Central memory CD8-positive, alpha-beta T cell (primary cell): ENCODE results near the gene DOHH.

ENCODE experiments used
- ATAC-seq: fragments of 150-1000 bp; cut with Tn5 transposase; replicated peaks from 2 replicates; pipeline ENCODE4 v1.10.0; 2022; ENCODE audit warnings: mild to moderate bottlenecking, moderate FRiP score, moderate number of reproducible peaks; ENCODE audit not compliant: poor library complexity, severe bottlenecking; ENCODE audit errors: extremely low read depth
- DNase-seq, 2 donors: peaks; one replicate each; pipeline ENCODE4 v3.0.0; 2021; ENCODE audit warnings: low spot score in 2 of 2
- H3K27ac Mint-ChIP-seq: one replicate; pipeline ENCODE4 v1.8.0; 2022; ENCODE audit warnings: low read depth, mild to moderate bottlenecking, moderate library complexity, mixed read lengths
- H3K27me3 Mint-ChIP-seq: one replicate; pipeline ENCODE4 v1.8.0; 2022; ENCODE audit warnings: mixed read lengths
- H3K36me3 Mint-ChIP-seq: one replicate; pipeline ENCODE4 v1.8.0; 2022; ENCODE audit warnings: mild to moderate bottlenecking, moderate library complexity, mixed read lengths; ENCODE audit not compliant: insufficient read depth
- H3K4me1 Mint-ChIP-seq: one replicate; pipeline ENCODE4 v1.8.0; 2022; ENCODE audit warnings: mixed read lengths
- H3K4me3 Mint-ChIP-seq: one replicate; pipeline ENCODE4 v1.8.0; 2022; ENCODE audit warnings: mild to moderate bottlenecking, moderate library complexity, mixed read lengths
- H3K9me3 Mint-ChIP-seq: one replicate; pipeline ENCODE4 v1.8.0; 2022; ENCODE audit warnings: mixed read lengths

Gene DOHH

DNA sequence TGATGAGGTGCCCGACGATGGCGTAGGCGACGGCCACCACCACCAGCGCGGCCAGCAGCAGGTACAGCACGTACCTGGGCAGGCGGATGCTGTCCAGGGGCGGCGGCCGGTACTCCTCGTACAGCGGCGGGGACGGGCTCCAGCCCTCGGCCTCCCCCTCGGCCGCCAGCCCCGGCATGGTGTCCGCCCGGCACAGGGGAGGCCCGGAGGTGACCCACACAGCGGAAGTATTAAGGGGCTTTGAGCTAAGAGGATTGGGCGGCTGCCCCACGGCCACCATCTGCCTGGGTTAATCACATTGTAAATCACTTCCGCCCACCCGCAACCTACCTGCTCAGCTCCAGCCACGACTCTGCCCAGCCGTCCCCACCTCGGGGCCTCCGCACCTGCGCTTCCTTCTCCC lies 17.2 kb downstream of the DOHH start, which contains the start of gene SMIM44:
SMIM44 (minus strand) TSS at position 216 of the 403 bp plus-strand sequence; CDS start at position 178, 38 bp downstream.
- no peaks in the 10 kb centered on the region for H3K27me3 Mint-ChIP-seq
- no peak for DNase-seq
- H3K4me1 Mint-ChIP-seq: peaks cover 8% of the 10 kb centered on the region
- H3K4me3 Mint-ChIP-seq: no peak within 1 kb of the TSS
- peak within 1 kb of the TSS; percentile 64 for H3K27ac Mint-ChIP-seq
- H3K36me3 Mint-ChIP-seq: peaks cover 5% of the 10 kb centered on the region
- ATAC-seq: no peak
- H3K9me3 Mint-ChIP-seq: no peaks in the 10 kb centered on the region

DNA sequence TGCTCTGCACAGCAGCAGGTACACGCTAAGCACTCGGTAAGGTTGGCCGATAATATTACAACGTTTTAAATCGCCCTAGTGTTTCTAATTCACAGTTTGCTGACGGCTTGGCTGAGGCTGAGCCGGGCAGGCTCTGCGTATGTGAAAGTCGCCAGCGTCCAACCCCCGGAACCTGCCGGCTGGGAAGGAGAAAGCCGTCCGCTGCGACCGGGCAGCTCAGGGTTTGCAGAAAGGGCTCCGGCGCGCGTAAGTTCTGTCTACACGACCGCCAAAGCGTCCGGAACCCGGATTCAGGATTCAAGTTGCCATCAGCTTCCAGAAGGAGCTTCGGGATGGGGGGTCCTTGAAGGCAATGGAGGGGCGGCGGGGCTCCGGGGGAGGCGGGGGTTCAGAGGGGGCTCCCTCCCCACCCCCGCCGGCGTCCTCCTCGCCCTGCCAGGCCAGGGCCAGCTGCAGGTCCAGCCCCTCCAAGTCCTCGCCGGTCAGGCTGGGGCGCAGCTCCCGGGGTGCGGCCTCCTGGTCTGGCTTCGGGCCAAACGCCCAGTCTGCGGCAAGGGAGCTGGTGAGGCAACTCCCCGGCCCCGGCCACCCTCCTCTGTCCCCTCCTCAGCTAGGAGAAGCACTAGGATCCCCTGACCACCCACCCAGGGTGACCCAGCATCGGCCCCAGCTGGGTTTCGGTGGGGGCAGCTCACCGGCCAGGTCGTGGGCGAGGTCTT lies 17.8 kb downstream of the DOHH start:
- Mint-ChIP-seq H3K4me3 (no peak overlapping the region), H3K9me3 (no peaks in the 10 kb centered on the region), H3K27me3 (no peaks in the 10 kb centered on the region), H3K36me3 (peaks cover 3% of the 10 kb centered on the region), H3K27ac (no peak overlapping the region), H3K4me1 (peaks cover 13% of the 10 kb centered on the region)
- no peak for ATAC-seq
- no peak for DNase-seq

- H3K4me3 Mint-ChIP-seq: no peak overlapping the region
- H3K4me1 Mint-ChIP-seq: peaks cover 13% of the 10 kb centered on the region
- no peaks in the 10 kb centered on the region for H3K9me3 Mint-ChIP-seq
- DNase-seq (no peak), ATAC-seq (no peak)
- no peaks in the 10 kb centered on the region for H3K27me3 Mint-ChIP-seq
- H3K36me3 Mint-ChIP-seq: peaks cover 3% of the 10 kb centered on the region
- no peak overlapping the region for H3K27ac Mint-ChIP-seq
These were observed 19.0 kb downstream of the DOHH start for GRCh38 chr19:3481241-3482090.

GRCh38 chr19:3480383-3481091 lies 19.9 kb downstream of the DOHH start, which contains the start of gene SMIM24:
Gene SMIM24, minus strand, starts transcription at chr19:3480525. Its CDS starts 62 bp downstream, at chr19:3480463.
- no peak within 1 kb of the TSS for H3K4me3 Mint-ChIP-seq
- H3K27me3 Mint-ChIP-seq: no peaks in the 10 kb centered on the region
- H3K36me3 Mint-ChIP-seq: peaks cover 3% of the 10 kb centered on the region
- no peaks in the 10 kb centered on the region for H3K9me3 Mint-ChIP-seq
- no peak for DNase-seq
- H3K4me1 Mint-ChIP-seq: peaks cover 13% of the 10 kb centered on the region
- no peak within 1 kb of the TSS for H3K27ac Mint-ChIP-seq
- ATAC-seq: no peak

DNA sequence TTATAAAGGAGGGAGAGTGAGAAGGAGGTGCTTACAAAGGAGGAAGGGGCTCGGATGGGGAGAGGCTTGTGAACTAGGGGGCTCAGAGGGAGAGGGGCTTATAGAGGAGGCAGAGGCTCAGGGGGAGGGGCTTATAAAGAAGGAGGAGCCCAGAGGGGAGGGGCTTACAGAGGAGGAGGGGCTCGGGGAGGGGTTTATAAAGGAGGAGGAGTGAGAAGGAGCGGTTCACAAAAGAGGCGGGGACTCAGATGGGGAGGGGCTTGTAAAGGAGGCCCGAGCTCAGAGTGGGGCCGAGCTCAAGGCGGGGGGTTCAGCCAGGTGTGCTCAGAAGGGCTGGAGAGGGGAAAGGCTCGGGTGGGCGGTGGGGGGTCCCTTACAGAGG lies 20.6 kb downstream of the DOHH start:
- peak; percentile 24 for ATAC-seq
- DNase-seq: no peak

DNA sequence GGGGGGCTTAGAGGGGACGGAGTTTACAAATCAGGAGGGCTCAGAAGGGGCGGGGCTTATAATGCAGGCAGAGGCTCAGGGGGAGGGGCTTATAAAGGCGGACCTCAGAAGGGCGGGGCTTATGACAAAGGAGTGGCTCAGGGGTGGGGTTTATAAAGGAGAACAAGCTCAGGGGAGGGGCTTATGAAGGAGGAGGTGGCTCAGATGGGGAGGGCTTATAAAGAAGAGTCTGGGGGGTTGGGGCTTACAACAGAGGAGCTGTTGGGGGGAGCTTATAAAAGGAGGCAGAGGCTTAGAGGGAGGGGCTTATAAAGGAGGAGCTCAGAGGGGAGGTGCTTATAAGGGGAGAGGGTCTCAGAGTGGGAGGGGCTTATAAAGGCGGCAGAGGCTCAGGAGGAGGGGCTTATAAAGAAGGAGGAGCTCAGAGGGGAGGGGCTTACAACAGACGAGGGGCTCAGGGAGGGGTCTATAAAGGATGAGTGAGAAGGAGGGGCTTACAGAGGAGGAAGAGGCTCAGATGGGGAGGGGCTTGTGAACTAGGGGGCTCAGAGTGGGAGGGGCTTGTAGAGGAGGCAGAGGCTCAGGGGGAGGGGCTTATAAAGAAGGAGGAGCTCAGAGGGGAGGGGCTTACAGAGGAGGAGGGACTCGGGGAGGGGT lies 21.2 kb downstream of the DOHH start:
- Mint-ChIP-seq H3K4me1 (peaks cover 13% of the 10 kb centered on the region), H3K36me3 (peaks cover 3% of the 10 kb centered on the region), H3K27me3 (no peaks in the 10 kb centered on the region), H3K27ac (peak overlapping the region; percentile 29), H3K9me3 (no peaks in the 10 kb centered on the region), H3K4me3 (peak overlapping the region; percentile 68)
- ATAC-seq: peak; percentile 52
- peak; percentile 31 to 45 for DNase-seq

More for the DNA sequence above, 20.6 kb downstream of the DOHH start:
- Mint-ChIP-seq H3K27me3 (no peaks in the 10 kb centered on the region), H3K27ac (no peak overlapping the region), H3K4me1 (peaks cover 13% of the 10 kb centered on the region), H3K4me3 (no peak overlapping the region), H3K9me3 (no peaks in the 10 kb centered on the region), H3K36me3 (peaks cover 3% of the 10 kb centered on the region)

DNA sequence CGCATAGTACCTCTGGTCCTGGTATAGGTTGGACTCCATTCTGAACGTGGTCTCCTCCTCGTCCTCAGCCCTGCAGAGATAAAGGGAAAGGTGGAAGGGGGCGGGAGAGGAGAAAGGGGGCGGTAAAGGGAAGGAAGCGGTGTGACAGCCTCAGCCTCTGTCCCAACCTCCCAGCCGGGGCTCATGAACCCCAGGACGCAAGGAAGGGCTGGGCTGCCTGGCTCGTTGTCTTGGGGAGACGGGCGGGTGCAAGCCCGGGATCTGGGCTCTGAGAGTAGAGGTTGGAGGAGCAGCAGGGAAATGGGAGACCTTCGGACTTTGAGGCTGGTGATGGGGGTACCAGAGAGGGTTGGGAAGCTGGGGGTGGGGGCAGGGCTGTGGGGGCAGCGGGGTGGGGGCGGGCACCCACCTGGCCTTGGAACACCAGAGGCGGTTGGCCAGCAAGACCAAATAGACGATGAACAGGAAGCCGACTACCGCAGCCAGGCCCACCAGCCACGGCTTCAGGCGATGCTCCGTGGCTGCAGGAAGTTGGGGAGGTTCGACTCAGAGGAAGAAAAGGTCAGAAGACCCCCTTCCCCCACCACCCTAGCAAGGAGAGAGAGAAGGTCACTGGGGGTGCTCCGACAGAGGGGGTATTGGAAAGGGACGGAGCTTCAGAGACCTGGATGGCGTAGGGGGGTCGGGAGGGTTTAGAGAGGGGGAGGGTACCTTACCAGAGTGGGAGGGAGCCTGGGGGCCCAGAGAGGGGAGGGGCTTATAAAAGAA lies 21.9 kb downstream of the DOHH start:
- Mint-ChIP-seq H3K4me3 (peak overlapping the region; percentile 68), H3K27ac (peak overlapping the region; percentile 29), H3K9me3 (no peaks in the 10 kb centered on the region), H3K36me3 (peaks cover 3% of the 10 kb centered on the region), H3K4me1 (peaks cover 13% of the 10 kb centered on the region), H3K27me3 (no peaks in the 10 kb centered on the region)
- no peak for DNase-seq
- no peak for ATAC-seq

DNA sequence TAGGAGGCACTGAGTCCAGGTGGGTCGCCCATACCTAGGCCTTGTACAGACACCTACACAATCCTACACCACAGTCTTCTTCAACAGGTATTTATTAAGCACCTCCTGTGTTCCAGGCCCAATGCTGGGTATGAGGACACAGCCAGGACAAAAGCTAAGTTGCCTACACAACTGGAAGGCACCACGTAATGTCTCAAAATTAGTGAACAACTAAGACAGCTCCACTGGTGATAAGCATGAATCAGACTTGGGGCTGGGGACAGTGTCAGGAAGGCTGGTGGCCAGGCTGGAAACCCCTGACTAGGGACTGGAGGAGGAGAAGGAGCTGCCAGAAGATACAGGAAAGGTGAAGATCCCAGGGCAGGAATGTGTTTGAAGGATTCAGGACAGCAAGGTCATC lies 22.5 kb downstream of the DOHH start:
- H3K4me3 Mint-ChIP-seq: peak overlapping the region; percentile 68
- DNase-seq (no peak), ATAC-seq (no peak)
- H3K4me1 Mint-ChIP-seq: peaks cover 13% of the 10 kb centered on the region
- H3K9me3 Mint-ChIP-seq: no peaks in the 10 kb centered on the region
- no peaks in the 10 kb centered on the region for H3K27me3 Mint-ChIP-seq
- H3K27ac Mint-ChIP-seq: peak overlapping the region; percentile 29
- peaks cover 1% of the 10 kb centered on the region for H3K36me3 Mint-ChIP-seq

- ATAC-seq (no peak), DNase-seq (no peak)
- no peaks in the 10 kb centered on the region for H3K9me3 Mint-ChIP-seq
These were observed 23.0 kb downstream of the DOHH start for GRCh38 chr19:3477506-3477905.

DNA sequence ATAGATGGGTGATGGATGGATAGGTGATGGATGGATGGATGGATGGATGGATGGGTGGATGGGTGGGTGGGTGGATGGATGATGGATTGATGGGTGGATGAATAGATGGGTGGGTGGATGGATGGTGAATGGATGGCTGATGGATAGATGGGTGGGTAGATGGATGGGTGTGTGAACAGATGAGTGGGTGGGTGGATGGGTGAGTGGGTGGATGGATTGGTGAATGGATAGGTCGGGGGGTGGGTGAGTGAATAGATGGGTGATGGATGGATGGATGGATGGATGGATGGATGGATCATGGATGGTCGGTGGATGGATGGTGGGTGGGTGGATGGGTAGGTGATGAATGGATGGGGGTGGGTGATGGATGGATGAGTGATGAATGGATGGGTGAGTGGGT lies 23.6 kb downstream of the DOHH start:
- no peak for ATAC-seq
- Mint-ChIP-seq H3K9me3 (no peaks in the 10 kb centered on the region), H3K36me3 (peaks cover 1% of the 10 kb centered on the region), H3K27me3 (no peaks in the 10 kb centered on the region), H3K4me1 (peaks cover 13% of the 10 kb centered on the region), H3K4me3 (no peak overlapping the region), H3K27ac (no peak overlapping the region)
- DNase-seq: no peak

More at GRCh38 chr19:3477506-3477905, 23.0 kb downstream of the DOHH start:
- Mint-ChIP-seq H3K4me1 (peaks cover 13% of the 10 kb centered on the region), H3K27me3 (no peaks in the 10 kb centered on the region), H3K27ac (no peak overlapping the region), H3K36me3 (peaks cover 1% of the 10 kb centered on the region), H3K4me3 (no peak overlapping the region)

- no peak for DNase-seq
- H3K9me3 Mint-ChIP-seq: no peaks in the 10 kb centered on the region
- peaks cover 3% of the 10 kb centered on the region for H3K36me3 Mint-ChIP-seq
- peaks cover 13% of the 10 kb centered on the region for H3K4me1 Mint-ChIP-seq
- no peak overlapping the region for H3K4me3 Mint-ChIP-seq
- no peak for ATAC-seq
- H3K27me3 Mint-ChIP-seq: no peaks in the 10 kb centered on the region
- no peak overlapping the region for H3K27ac Mint-ChIP-seq
These were observed 25.0 kb downstream of the DOHH start for GRCh38 chr19:3475449-3475848.
